ENCODE data around the gene RMND1.

The RMND1 gene

GRCh38 chr6:151413372-151414145, 38.4 kb downstream of the RMND1 start:
- H3K9me2 ChIP-seq (replicated peaks; ENCODE audit: low read depth, low read length) = no peaks in the 10 kb centered on the region
- H3K4me1 ChIP-seq (ENCODE audit: insufficient read depth, low read length, poor library complexity, severe bottlenecking) = no peaks in the 10 kb centered on the region
- H3K36me3 ChIP-seq (ENCODE audit: insufficient read depth, low read length) = peaks cover 56% of the 10 kb centered on the region
- H3F3A ChIP-seq (ENCODE audit: low read depth) = no peaks in the 10 kb centered on the region
- no peak overlapping the region for H3K4me3 ChIP-seq (ENCODE audit: low read length, poor library complexity, severe bottlenecking)
- H3K79me2 ChIP-seq (ENCODE audit: insufficient read depth, low read length) = no peaks in the 10 kb centered on the region
- no peaks in the 10 kb centered on the region for H3K27me3 ChIP-seq (ENCODE audit: insufficient read depth, low read length, poor library complexity, severe bottlenecking)
- TF ChIP-seq EZH2phosphoT487 (IDR thresholded peaks at IDR 0.05; ENCODE audit: borderline replicate concordance) = no peak
- no peak for TF ChIP-seq CTCF (conservative IDR thresholded peaks at IDR 0.05; ENCODE audit: low read length)
- H2AFZ ChIP-seq (ENCODE audit: low read length) = no peak overlapping the region
- no peak overlapping the region for H3K9ac ChIP-seq (ENCODE audit: low read depth, low read length, poor library complexity, severe bottlenecking)
- H3K9me3 ChIP-seq (ENCODE audit: insufficient read depth, low read depth, low read length) = 0 out of 2 replicates have a peak, but pooled peaks cover 7% of the 10 kb centered on the region
- no peaks in the 10 kb centered on the region for H4K20me1 ChIP-seq (ENCODE audit: insufficient read depth, low read length, poor library complexity, severe bottlenecking)
- no peak overlapping the region for H3K4me2 ChIP-seq (ENCODE audit: low read depth, low read length, poor library complexity, severe bottlenecking)

- Histone ChIP-seq H3F3A (ENCODE audit: low read depth) (no peaks in the 10 kb centered on the region), H3K27me3 (ENCODE audit: insufficient read depth, low read length, poor library complexity, severe bottlenecking) (no peaks in the 10 kb centered on the region), H3K79me2 (ENCODE audit: insufficient read depth, low read length) (no peaks in the 10 kb centered on the region), H3K9me2 (replicated peaks; ENCODE audit: low read depth, low read length) (no peaks in the 10 kb centered on the region), H3K36me3 (ENCODE audit: insufficient read depth, low read length) (peaks cover 54% of the 10 kb centered on the region), H3K9ac (ENCODE audit: low read depth, low read length, poor library complexity, severe bottlenecking) (no peak overlapping the region), H2AFZ (ENCODE audit: low read length) (no peak overlapping the region), H4K20me1 (ENCODE audit: insufficient read depth, low read length, poor library complexity, severe bottlenecking) (no peaks in the 10 kb centered on the region), H3K4me3 (ENCODE audit: low read length, poor library complexity, severe bottlenecking) (no peak overlapping the region), H3K9me3 (ENCODE audit: insufficient read depth, low read depth, low read length) (0 out of 2 replicates have a peak, but pooled peaks cover 7% of the 10 kb centered on the region), H3K4me2 (ENCODE audit: low read depth, low read length, poor library complexity, severe bottlenecking) (no peak overlapping the region), H3K4me1 (ENCODE audit: insufficient read depth, low read length, poor library complexity, severe bottlenecking) (no peaks in the 10 kb centered on the region)
- TF ChIP-seq EZH2phosphoT487 (IDR thresholded peaks at IDR 0.05; ENCODE audit: borderline replicate concordance) (no peak), CTCF (conservative IDR thresholded peaks at IDR 0.05; ENCODE audit: low read length) (no peak)
These were observed 39.0 kb downstream of the RMND1 start for GRCh38 chr6:151412909-151413308.

- Histone ChIP-seq H3K79me2 (ENCODE audit: insufficient read depth, low read length) (no peaks in the 10 kb centered on the region), H3K27me3 (ENCODE audit: insufficient read depth, low read length, poor library complexity, severe bottlenecking) (no peaks in the 10 kb centered on the region), H3K4me3 (ENCODE audit: low read length, poor library complexity, severe bottlenecking) (no peak overlapping the region), H3K4me1 (ENCODE audit: insufficient read depth, low read length, poor library complexity, severe bottlenecking) (no peaks in the 10 kb centered on the region), H3F3A (ENCODE audit: low read depth) (peaks cover 3% of the 10 kb centered on the region; the same call in 1 of the 2 replicates), H3K9me2 (replicated peaks; ENCODE audit: low read depth, low read length) (no peaks in the 10 kb centered on the region), H4K20me1 (ENCODE audit: insufficient read depth, low read length, poor library complexity, severe bottlenecking) (peaks cover 8% of the 10 kb centered on the region), H3K4me2 (ENCODE audit: low read depth, low read length, poor library complexity, severe bottlenecking) (no peak overlapping the region), H3K9ac (ENCODE audit: low read depth, low read length, poor library complexity, severe bottlenecking) (no peak overlapping the region), H3K36me3 (ENCODE audit: insufficient read depth, low read length) (peaks cover 45% of the 10 kb centered on the region), H3K9me3 (ENCODE audit: insufficient read depth, low read depth, low read length) (0 out of 2 replicates have a peak, but pooled peaks cover 3% of the 10 kb centered on the region), H2AFZ (ENCODE audit: low read length) (no peak overlapping the region)
- TF ChIP-seq EZH2phosphoT487 (IDR thresholded peaks at IDR 0.05; ENCODE audit: borderline replicate concordance) = no peak
- no peak for TF ChIP-seq CTCF (conservative IDR thresholded peaks at IDR 0.05; ENCODE audit: low read length)
These were observed 42.2 kb downstream of the RMND1 start for GRCh38 chr6:151409679-151410078.

Data from Loucy (cell line).